OCI-LY1 (cell line): ENCODE data around the gene RASAL2.

Experiments used
- CTCF ChIP-seq: fragments of 200-600 bp; sonication (generic), shearing (Covaris generic); IDR thresholded peaks from 2 replicates; pipeline ENCODE4 v1.5.1; 2017; ENCODE audit warnings: mild to moderate bottlenecking, antibody characterized with exemption, low read length, moderate library complexity, mixed read lengths
- EZH2 ChIP-seq: fragments of 200-600 bp; sonication (generic), shearing (Covaris generic); IDR thresholded peaks from 2 replicates; pipeline ENCODE4 v1.8.0; 2017; ENCODE audit warnings: borderline replicate concordance, mixed run types, mild to moderate bottlenecking, antibody characterized with exemption, low read length, moderate library complexity, mixed read lengths

- TF ChIP-seq CTCF (no peak), EZH2 (no peak)
Observed at GRCh38 chr1:178051071-178051470, 42.8 kb upstream of the RASAL2 start.
